Body of pancreas (tissue), 4 donors: ENCODE measurements around the gene CCDC127. TPM values are rescaled to one million over a fixed set of nuclear protein-coding genes. Genes with fewer than 3 reads are reported as not detected.
"Not testable (repeated sequence)": the region's sequence is repeated elsewhere in the genome, so short reads cannot be mapped to it uniquely, and the experiment has no call there.

Experiments
- ATAC-seq: fragments of 150-250 bp; one replicate; pipeline ENCODE4 v1.9.1; 2016
- DNase-seq, 4 donors: peaks; one replicate each; pipeline ENCODE4 v3.0.0-alpha.2; 2019
- H3K27ac ChIP-seq, 4 donors: fragments of 200-600 bp; sonication (generic); 1 replicate in 3 of 4; 2 replicates in 1 of 4; pipeline versions ENCODE4 v1.5.1 to v1.6.1; 2016 to 2019; ENCODE audit warnings: mild to moderate bottlenecking in 1 of 4, mixed read lengths in 1 of 4, moderate library complexity in 1 of 4
- H3K27me3 ChIP-seq, 2 donors: fragments of 200-600 bp; sonication (generic); one replicate each; pipeline ENCODE4 v1.6.0; 2016; ENCODE audit warnings: mild to moderate bottlenecking in 1 of 2
- H3K36me3 ChIP-seq, 2 donors: fragments of 200-600 bp; sonication (generic); replicated peaks in 1 of 2; 2 replicates each; pipeline ENCODE4 v1.5.1; 2016; ENCODE audit warnings: low read depth in 2 of 2; ENCODE audit not compliant: insufficient read depth in 1 of 2
- H3K4me1 ChIP-seq: fragments of 200-600 bp; sonication (generic); one replicate; pipeline ENCODE4 v1.6.0; 2016
- H3K4me3 ChIP-seq, 2 donors: fragments of 200-600 bp; sonication (generic); 1 replicate in 1 of 2; 2 replicates in 1 of 2; pipeline ENCODE4 v1.5.1; 2016 to 2019
- H3K9me3 ChIP-seq, 3 donors: fragments of 200-600 bp; sonication (generic); 1 replicate in 2 of 3; 2 replicates in 1 of 3; pipeline ENCODE4 v1.5.1; 2016
- CTCF ChIP-seq, 7 experiments: fragments of 450-650 bp in 4 of 7; fragments of 200-600 bp in 3 of 7; sonication (generic) in 3 of 7; IDR thresholded peaks; one replicate each; pipeline ENCODE4 v1.5.1; 2016 to 2019; ENCODE audit warnings: antibody characterized with exemption in 7 of 7
- POLR2A ChIP-seq, 3 donors: fragments of 450-650 bp; IDR thresholded peaks; one replicate each; pipeline ENCODE4 v1.6.1; 2016; ENCODE audit warnings: antibody characterized with exemption in 3 of 3, mild to moderate bottlenecking in 2 of 3
- WGBS, 2 donors: methylation state at CpG; one replicate each; pipeline ENCODE4 v1.1.5; 2017; 5-methylcytosine and 5-hydroxymethylcytosine counted together
- intact Hi-C: fragments of 100-400 bp; cut with DNase I; formaldehyde crosslinking; loops from one replicate; pipeline ENCODE4 v1.15.1; 2023
- total RNA-seq, 2 donors: library from RNA; depleted of rRNA; stranded (reverse); fragments of >200 nt; gene quantifications; one replicate each; pipeline ENCODE4 v1.1.0, GENCODE V29; 2016

The CCDC127 gene
- total RNA-seq, 2 donors from 2014 or later, result 3.9 to 4.0 TPM

GRCh38 chr5:167511-167910, 50.4 kb downstream of the CCDC127 start:
- Histone ChIP-seq H3K36me3 (no peaks in the 10 kb centered on the region), H3K4me3 (no peak overlapping the region), H3K9me3 (no peaks in the 10 kb centered on the region), H3K27ac (no peak overlapping the region), H3K27me3 (no peaks in the 10 kb centered on the region), H3K4me1 (no peaks in the 10 kb centered on the region)
- intact Hi-C loops, result no loop called here
- ATAC-seq (no peak), DNase-seq (no peak)
- TF ChIP-seq CTCF (IDR thresholded peaks at IDR 0.05), result no peak
- no peak for TF ChIP-seq POLR2A (IDR thresholded peaks at IDR 0.05)
- 79 to 89% methylated on average over 3 to 7 of the region's 7 CpGs for WGBS, 2 donors

GRCh38 chr5:166441-167372, 51.2 kb downstream of the CCDC127 start:
- intact Hi-C loops, result no loop called here
- H3K9me3 ChIP-seq, result no peaks in the 10 kb centered on the region
- no peaks in the 10 kb centered on the region for H3K4me1 ChIP-seq
- TF ChIP-seq CTCF (IDR thresholded peaks at IDR 0.05) (no peak), POLR2A (IDR thresholded peaks at IDR 0.05) (no peak)
- H3K4me3 ChIP-seq, result no peak overlapping the region
- no peaks in the 10 kb centered on the region for H3K27me3 ChIP-seq
- H3K36me3 ChIP-seq, result no peaks in the 10 kb centered on the region
- no peak overlapping the region for H3K27ac ChIP-seq
- DNase-seq (no peak), ATAC-seq (no peak)
- WGBS, 2 donors, result 84% methylated on average over 13 to 24 of the region's 27 CpGs

GRCh38 chr5:164783-165182, 53.2 kb downstream of the CCDC127 start:
- H3K4me1 ChIP-seq, H3K9me3 ChIP-seq, intact Hi-C loops, H3K36me3 ChIP-seq, H3K27ac ChIP-seq, DNase-seq, H3K4me3 ChIP-seq, ATAC-seq, H3K27me3 ChIP-seq: not testable (repeated sequence)
- 87 to 98% methylated on average over 5 to 14 of the region's 25 CpGs for WGBS, 2 donors

GRCh38 chr5:164244-164643, 53.7 kb downstream of the CCDC127 start:
- Histone ChIP-seq H3K36me3 (no peaks in the 10 kb centered on the region), H3K4me1 (no peaks in the 10 kb centered on the region), H3K27ac (no peak overlapping the region), H3K27me3 (no peaks in the 10 kb centered on the region), H3K4me3 (no peak overlapping the region), H3K9me3 (no peaks in the 10 kb centered on the region)
- TF ChIP-seq CTCF (IDR thresholded peaks at IDR 0.05), result no peak
- TF ChIP-seq POLR2A (IDR thresholded peaks at IDR 0.05), result no peak
- no peak for ATAC-seq
- no peak for DNase-seq
- WGBS, 2 donors, result 74 to 84% methylated on average over 11 to 13 of the region's 14 CpGs
- intact Hi-C loops, result no loop called here

- DNase-seq (no peak), ATAC-seq (no peak)
- no peak overlapping the region for H3K4me3 ChIP-seq
- TF ChIP-seq POLR2A (IDR thresholded peaks at IDR 0.05) (no peak), CTCF (IDR thresholded peaks at IDR 0.05) (no peak)
- intact Hi-C loops, result no loop called here
- no peaks in the 10 kb centered on the region for H3K36me3 ChIP-seq
- H3K27ac ChIP-seq, result no peak overlapping the region
- no peaks in the 10 kb centered on the region for H3K27me3 ChIP-seq
- no peaks in the 10 kb centered on the region for H3K9me3 ChIP-seq
- 80 to 83% methylated on average over 10 to 13 of the region's 13 CpGs for WGBS, 2 donors
- no peaks in the 10 kb centered on the region for H3K4me1 ChIP-seq
Observed at GRCh38 chr5:163841-164240, 54.1 kb downstream of the CCDC127 start.
